Measurements from ENCODE around the gene RANBP3. TPM values are rescaled to one million over a fixed set of nuclear protein-coding genes. Genes with fewer than 3 reads are reported as not detected.
"Not testable (repeated sequence)": the region's sequence is repeated elsewhere in the genome, so short reads cannot be mapped to it uniquely, and the experiment has no call there.

RANBP3 gene
- total RNA-seq, 2 donors from 2014 or later, result 76.8 to 86.9 TPM

DNA sequence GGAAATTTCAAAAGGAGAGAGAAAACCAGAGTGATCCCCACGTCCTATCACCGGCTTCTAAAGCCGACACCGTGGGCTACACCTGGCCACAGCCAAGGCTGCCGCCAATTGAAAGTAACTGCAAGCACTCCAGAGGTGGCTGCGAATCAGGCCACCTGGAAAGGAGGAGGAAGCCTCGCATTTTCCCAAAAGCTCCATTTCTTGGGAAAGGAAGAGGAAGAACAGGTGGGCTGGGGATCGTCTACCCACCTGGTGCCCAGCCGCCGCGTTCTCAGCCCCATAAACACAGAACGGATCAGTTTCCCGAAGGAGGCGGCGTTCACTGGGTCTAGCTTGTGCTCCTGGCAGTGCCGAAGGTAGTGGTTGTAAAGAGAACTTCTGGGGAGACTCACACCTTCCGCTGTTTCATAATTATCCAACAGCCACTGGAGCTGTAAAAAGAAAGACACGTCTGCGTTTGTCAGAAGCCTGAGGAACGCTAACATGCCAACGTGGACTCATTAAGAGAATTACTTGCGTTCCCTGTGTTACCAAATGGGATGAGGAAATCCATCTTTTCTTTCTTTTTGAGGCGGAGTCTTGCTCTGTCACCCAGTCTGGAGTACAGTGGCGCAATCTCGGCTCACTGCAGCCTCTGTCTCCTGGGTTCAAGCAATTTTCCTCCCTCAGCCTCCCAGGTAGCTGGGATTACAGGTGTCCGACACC lies 38.1 kb upstream of the RANBP3 start:
- H3K4me3 Mint-ChIP-seq, result no peak overlapping the region

DNA sequence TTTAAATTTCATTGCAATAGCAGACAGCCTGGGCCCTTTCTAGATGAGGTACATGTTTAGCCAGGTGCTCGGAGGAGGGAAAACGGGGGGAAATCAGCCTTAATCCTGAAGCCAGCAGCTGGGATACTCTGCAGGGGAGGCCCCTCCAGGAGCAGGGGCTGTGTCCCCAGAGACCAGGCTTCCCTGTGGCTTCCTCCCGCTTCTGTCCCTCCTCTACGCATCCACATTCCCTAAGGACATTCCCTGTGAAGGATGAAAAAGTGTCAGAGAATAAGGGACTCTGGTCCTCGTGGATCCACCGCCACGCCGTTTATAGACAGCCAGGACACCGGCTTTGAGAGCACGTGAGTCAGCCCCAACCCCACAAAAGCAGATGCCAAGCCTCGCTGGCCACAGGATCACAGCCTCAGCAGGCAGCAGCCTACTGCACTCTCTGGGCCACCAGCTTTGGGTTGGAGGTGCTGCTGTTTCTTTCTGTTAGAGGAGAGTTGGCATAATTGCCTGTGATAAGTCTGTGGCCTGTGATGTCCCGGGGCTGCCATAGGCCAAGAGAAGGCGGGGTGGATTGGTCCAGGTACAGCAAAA lies 36.7 kb upstream of the RANBP3 start:
- H3K27ac Mint-ChIP-seq, result no peak overlapping the region
- no peaks in the 10 kb centered on the region for H3K27me3 Mint-ChIP-seq
- no peaks in the 10 kb centered on the region for H3K9me3 ChIP-seq (ENCODE audit: control insufficient read depth, low read length, poor library complexity, severe bottlenecking)
- no peaks in the 10 kb centered on the region for H3K4me1 Mint-ChIP-seq
- H3K36me3 Mint-ChIP-seq (ENCODE audit: low read depth), result peaks cover 2% of the 10 kb centered on the region
- ATAC-seq, result no peak
- H3K4me3 Mint-ChIP-seq, result no peak overlapping the region
- no peak for DNase-seq

More for the DNA sequence above, 38.1 kb upstream of the RANBP3 start:
- Mint-ChIP-seq H3K27ac (no peak overlapping the region), H3K36me3 (ENCODE audit: low read depth) (peaks cover 2% of the 10 kb centered on the region), H3K27me3 (peaks cover under 1% of the 10 kb centered on the region), H3K4me1 (no peaks in the 10 kb centered on the region)
- no peaks in the 10 kb centered on the region for H3K9me3 ChIP-seq (ENCODE audit: control insufficient read depth, low read length, poor library complexity, severe bottlenecking)
- no peak for DNase-seq
- ATAC-seq, result no peak

DNA sequence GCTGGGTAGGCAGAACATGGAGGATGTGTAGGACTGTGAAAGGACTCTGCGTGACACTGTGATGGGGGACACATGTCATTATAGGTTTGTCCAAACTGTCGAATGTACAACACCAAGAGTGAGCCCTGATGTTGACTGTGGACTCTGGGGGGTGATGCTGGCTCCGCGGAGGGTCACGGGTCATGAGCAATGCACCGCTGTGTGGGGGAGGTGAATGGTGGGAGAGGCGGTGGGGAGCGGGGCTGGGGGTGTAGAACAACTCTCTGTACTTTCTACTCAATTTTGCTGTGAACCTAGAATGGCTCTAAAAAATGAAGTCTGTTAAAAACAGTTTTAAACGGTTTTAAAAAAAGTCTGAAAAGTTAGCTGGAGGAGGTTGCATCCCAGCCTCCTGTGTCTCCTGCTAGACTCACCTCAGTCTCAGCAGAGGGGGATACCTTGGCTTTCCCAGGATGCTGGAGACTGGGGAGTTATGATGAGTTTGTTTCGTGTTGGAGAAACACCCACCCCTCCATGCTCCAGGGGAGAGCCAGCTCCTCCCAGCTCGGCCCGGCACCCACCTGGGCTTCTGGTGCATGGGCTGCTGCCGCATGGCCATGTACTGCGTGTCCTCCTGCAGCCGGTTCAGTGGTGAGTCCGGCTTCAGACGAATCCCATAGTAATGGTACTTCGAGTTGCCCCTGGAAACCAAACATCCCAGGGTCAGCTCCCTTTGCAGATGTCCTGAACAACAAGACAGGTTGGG lies 34.7 kb upstream of the RANBP3 start:
- ATAC-seq (no peak), DNase-seq (no peak)
- no peaks in the 10 kb centered on the region for H3K9me3 ChIP-seq (ENCODE audit: control insufficient read depth, low read length, poor library complexity, severe bottlenecking)
- Mint-ChIP-seq H3K4me3 (no peak overlapping the region), H3K36me3 (ENCODE audit: low read depth) (no peaks in the 10 kb centered on the region), H3K27ac (no peak overlapping the region), H3K27me3 (no peaks in the 10 kb centered on the region), H3K4me1 (peaks cover 1% of the 10 kb centered on the region)

DNA sequence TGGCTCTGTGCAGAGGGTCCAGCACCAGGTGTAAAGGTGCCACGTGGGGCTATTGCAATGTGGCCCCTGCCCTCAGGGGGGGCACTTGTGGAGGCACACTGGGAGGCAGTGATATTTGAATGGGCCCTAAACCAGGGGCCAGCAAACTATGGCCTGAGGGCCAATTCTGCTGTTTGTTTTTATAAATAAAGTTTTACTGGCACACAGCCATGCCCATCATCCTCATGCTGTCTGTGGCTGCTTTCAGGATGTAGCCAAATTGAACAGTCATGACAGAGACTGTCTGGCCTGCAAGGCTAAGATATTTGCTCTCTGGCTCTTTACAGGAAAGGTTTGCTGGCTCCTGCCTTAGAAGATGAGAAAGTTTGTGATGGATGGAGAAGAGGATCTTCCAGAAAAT lies 33.9 kb upstream of the RANBP3 start:
- Mint-ChIP-seq H3K4me1 (peaks cover 5% of the 10 kb centered on the region), H3K36me3 (ENCODE audit: low read depth) (no peaks in the 10 kb centered on the region), H3K4me3 (no peak overlapping the region), H3K27me3 (no peaks in the 10 kb centered on the region), H3K27ac (no peak overlapping the region)
- no peak for ATAC-seq
- no peak for DNase-seq
- H3K9me3 ChIP-seq (ENCODE audit: control insufficient read depth, low read length, poor library complexity, severe bottlenecking), result no peaks in the 10 kb centered on the region

DNA sequence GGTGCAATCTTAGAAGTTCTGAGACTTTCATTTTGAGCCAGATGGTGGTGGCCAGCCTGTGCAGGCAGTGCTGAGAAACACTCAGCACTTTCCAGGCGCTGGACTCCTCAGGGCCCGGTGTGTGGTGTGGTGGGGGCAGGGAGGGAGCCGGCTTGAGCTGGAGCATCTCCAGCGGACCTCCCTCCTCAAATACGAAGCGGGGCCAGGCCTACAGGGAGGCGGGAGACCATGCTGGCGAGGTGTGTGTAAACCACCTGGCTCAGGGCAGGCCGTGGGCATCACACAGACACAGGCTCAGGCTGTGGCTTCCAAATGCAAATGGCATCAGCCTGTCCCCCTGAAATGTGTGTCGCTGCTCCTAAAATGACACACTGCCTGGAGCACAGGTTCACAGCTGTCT lies 33.3 kb upstream of the RANBP3 start:
- Mint-ChIP-seq H3K4me3 (no peak overlapping the region), H3K27ac (no peak overlapping the region), H3K27me3 (no peaks in the 10 kb centered on the region), H3K4me1 (peaks cover 5% of the 10 kb centered on the region), H3K36me3 (ENCODE audit: low read depth) (no peaks in the 10 kb centered on the region)
- ATAC-seq (no peak), DNase-seq (no peak)
- H3K9me3 ChIP-seq (ENCODE audit: control insufficient read depth, low read length, poor library complexity, severe bottlenecking), result no peaks in the 10 kb centered on the region

DNA sequence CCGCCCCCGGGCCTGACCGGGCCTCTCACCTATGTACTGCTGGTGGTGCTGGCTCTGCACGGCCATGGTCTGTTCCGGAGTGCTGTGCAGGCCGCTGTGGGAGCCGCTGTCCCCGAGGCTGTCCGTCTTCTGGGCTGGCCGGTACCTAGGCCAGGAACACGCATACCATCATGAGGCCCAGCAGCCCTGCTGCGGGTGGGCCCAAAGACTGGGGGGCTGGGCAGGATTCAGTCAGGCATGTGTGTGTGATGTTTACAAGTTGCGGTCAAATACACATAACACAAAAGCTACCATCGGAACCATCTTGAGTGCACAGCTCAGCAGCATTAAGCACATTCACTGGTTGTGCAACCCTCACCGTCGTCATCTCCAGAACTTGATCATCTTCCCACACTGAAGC lies 32.2 kb upstream of the RANBP3 start:
- no peak overlapping the region for H3K27ac Mint-ChIP-seq
- H3K36me3 Mint-ChIP-seq (ENCODE audit: low read depth), result no peaks in the 10 kb centered on the region
- no peak for DNase-seq
- H3K4me3 Mint-ChIP-seq, result no peak overlapping the region
- no peaks in the 10 kb centered on the region for H3K27me3 Mint-ChIP-seq
- peaks cover 5% of the 10 kb centered on the region for H3K4me1 Mint-ChIP-seq
- no peaks in the 10 kb centered on the region for H3K9me3 ChIP-seq (ENCODE audit: control insufficient read depth, low read length, poor library complexity, severe bottlenecking)
- ATAC-seq, result no peak

DNA sequence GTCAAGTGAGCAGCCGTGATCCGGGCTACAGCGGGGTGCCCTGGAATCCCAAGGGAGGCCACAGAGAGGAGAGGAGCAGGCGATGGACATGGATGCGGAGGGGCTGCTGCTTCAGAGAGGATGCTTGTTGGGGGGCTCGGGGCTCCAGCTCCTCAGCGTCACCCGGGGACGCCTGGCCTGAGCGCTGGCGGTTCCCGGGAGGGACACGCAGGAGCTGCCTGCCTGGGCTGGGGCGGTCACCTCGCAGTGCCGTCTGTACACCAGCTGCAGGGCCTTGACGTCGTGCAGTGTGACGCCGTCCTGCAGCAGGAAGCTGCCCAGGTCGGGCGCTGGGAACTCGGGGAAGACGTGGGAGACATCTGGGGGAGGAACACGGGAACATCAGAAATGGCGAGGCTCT lies 29.9 kb upstream of the RANBP3 start:
- no peaks in the 10 kb centered on the region for H3K36me3 Mint-ChIP-seq (ENCODE audit: low read depth)
- no peaks in the 10 kb centered on the region for H3K27me3 Mint-ChIP-seq
- H3K4me3 Mint-ChIP-seq, result no peak overlapping the region
- DNase-seq (no peak), ATAC-seq (no peak)
- H3K4me1 Mint-ChIP-seq, result peaks cover 5% of the 10 kb centered on the region
- H3K27ac Mint-ChIP-seq, result no peak overlapping the region
- H3K9me3 ChIP-seq (ENCODE audit: control insufficient read depth, low read length, poor library complexity, severe bottlenecking), result no peaks in the 10 kb centered on the region

DNA sequence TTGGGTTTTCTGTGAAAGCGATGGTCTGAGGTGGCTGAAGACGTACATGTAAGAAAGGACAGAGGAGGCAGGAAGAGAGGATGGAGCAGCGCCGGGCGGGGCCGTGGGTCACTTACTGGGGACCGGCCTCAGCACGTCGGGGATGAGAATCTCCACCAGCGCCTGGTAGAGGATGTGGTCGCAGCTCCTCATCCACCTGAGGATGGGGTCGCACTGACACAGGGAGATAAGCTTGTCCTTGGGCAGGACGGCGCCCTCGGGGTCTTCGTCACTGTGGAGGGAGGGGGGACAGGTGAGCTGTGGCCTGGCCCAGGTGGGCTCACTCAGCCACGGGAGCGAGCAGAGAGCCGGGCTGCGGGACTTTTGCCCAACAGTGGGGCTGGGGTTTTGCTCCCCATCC lies 29.0 kb upstream of the RANBP3 start:
- Mint-ChIP-seq H3K4me1 (peaks cover 5% of the 10 kb centered on the region), H3K36me3 (ENCODE audit: low read depth) (no peaks in the 10 kb centered on the region), H3K27me3 (no peaks in the 10 kb centered on the region), H3K27ac (no peak overlapping the region), H3K4me3 (no peak overlapping the region)
- no peak for DNase-seq
- no peaks in the 10 kb centered on the region for H3K9me3 ChIP-seq (ENCODE audit: control insufficient read depth, low read length, poor library complexity, severe bottlenecking)
- ATAC-seq, result no peak

DNA sequence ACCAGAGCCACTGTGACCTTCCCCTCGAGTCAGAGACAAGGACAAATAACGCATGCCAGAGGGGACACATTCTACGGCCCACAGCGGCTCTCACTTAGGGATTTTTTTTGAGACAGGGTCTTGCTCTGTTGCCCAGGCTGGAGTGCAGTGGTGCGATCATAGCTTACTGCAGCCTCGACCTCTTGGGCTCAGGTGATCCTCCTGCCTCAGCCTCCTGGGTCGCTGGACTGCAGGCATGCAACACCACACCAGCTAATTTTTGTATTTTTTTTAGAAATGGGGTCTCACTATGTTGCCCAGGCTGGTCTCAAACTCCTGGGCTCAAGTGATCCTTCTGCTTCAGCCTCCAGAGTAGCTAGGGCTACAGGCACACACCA lies 28.1 kb upstream of the RANBP3 start:
- H3K4me1 Mint-ChIP-seq; DNase-seq; H3K9me3 ChIP-seq (ENCODE audit: control insufficient read depth, low read length, poor library complexity, severe bottlenecking); H3K4me3 Mint-ChIP-seq; H3K36me3 Mint-ChIP-seq (ENCODE audit: low read depth); ATAC-seq; H3K27me3 Mint-ChIP-seq; H3K27ac Mint-ChIP-seq: not testable (repeated sequence)

DNA sequence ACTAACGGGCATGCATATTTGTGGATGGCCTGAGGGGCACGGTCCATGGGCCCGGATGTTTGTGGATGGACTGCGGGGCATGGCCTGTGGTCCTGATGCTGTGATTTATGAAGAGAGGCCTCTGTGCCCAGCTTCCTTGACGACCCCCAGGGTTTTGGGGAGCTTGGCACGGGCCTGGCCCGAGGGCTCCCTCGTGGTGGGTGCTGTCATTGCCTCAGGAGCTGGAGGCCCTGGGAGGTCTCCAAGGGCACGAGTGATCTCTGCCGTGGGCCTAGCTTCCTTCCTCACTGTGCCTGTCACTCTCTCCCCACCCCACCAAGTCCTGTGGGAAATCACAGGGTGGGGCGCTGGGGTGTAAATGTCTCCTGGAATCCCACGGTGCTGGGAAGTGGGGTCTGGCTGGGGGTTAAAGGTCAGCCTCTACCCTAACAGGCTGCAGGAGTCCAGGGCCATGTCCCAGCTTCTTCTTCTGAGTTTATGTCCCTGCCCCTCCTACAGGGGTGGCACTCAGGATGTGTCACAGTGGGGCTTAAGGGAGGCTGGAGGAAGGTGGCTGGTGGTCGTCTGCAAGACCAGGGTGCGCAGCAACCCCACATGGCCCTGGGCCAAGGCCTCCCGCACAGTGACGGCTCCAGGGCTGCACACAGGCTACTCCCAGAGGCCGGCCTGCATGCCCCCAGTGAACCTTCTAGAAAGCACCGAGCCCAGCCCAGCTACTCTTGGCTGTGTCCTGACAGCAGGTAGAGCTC lies 27.6 kb upstream of the RANBP3 start:
- no peak for ATAC-seq
- Mint-ChIP-seq H3K4me1 (peaks cover 5% of the 10 kb centered on the region), H3K36me3 (ENCODE audit: low read depth) (no peaks in the 10 kb centered on the region), H3K27me3 (no peaks in the 10 kb centered on the region), H3K27ac (no peak overlapping the region), H3K4me3 (no peak overlapping the region)
- DNase-seq, result no peak
- no peaks in the 10 kb centered on the region for H3K9me3 ChIP-seq (ENCODE audit: control insufficient read depth, low read length, poor library complexity, severe bottlenecking)

DNA sequence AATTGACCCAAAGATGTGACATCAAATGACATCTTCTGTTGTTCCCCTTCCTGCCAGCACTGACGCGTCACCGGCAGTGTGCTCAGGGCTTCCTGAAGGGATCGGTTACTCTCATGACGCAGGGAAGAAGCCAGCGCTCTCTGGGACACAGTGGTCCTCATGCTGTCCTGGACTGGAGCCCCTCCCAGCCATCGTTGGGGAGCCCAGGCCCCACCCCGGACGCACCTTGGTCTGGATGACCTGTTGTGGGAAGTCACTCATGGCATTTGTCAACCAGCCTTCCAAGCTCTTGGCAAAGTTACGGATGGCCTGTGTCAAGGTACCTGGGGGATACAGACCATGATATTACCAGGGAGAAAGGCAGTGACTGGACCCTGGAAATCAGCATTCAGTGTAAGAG lies 26.0 kb upstream of the RANBP3 start:
- no peaks in the 10 kb centered on the region for H3K9me3 ChIP-seq (ENCODE audit: control insufficient read depth, low read length, poor library complexity, severe bottlenecking)
- no peak overlapping the region for H3K27ac Mint-ChIP-seq
- peaks cover 5% of the 10 kb centered on the region for H3K4me1 Mint-ChIP-seq
- H3K4me3 Mint-ChIP-seq, result no peak overlapping the region
- peaks cover 3% of the 10 kb centered on the region for H3K36me3 Mint-ChIP-seq (ENCODE audit: low read depth)
- no peaks in the 10 kb centered on the region for H3K27me3 Mint-ChIP-seq
- ATAC-seq (no peak), DNase-seq (no peak)

DNA sequence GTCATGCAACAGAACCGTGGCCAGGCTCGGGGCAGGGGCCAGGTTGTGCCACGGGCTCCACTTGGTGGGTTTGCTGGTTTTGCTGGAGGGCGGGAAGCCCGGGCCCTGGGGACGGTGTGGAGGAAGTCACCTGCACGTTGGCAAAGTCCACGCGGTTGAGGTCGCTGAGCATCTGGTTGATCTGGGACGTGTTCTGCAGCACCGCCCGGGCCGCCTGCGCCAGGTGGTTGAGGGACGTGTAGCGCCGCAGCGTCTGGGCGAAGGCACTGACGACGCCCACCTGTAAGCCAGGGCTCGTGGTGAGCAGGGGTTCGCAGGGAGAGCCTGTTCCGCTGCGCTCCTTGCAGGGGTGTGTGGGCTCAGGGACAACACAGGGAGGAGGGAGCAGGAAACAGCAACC lies 24.7 kb upstream of the RANBP3 start:
- Mint-ChIP-seq H3K4me3 (no peak overlapping the region), H3K27ac (no peak overlapping the region), H3K4me1 (peaks cover 4% of the 10 kb centered on the region), H3K27me3 (no peaks in the 10 kb centered on the region), H3K36me3 (ENCODE audit: low read depth) (peaks cover 3% of the 10 kb centered on the region)
- ATAC-seq (no peak), DNase-seq (no peak)
- H3K9me3 ChIP-seq (ENCODE audit: control insufficient read depth, low read length, poor library complexity, severe bottlenecking), result no peaks in the 10 kb centered on the region

DNA sequence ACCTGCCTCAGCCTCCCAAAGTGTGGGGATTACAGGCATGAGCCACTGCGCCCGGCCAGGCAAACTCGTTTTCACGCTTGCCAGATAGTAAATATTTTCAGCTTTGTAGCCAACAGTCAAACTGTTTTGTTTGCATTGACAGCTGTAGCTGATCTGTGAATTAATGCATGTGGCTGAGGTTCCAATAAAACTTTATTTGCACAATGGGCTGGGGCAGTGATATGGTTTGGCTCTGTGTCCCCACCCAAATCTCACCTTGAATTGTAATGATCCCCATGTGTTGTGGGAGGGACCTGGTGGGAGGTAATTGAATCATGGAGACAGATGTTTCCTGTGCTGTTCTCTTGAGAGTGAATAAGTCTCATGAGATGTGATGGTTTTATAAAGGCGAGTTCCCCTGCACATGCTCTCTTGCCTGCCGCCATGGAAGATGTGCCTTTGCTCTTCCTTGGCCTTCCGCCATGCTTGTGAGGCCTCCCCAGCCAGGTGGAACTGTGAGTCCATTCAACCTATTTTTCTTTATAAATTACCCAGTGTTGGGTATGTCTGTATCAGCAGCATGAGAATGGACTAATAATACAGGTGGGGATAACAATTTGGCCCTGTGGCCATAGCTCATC lies 22.4 kb upstream of the RANBP3 start:
- H3K4me1 Mint-ChIP-seq, result no peaks in the 10 kb centered on the region
- no peak overlapping the region for H3K27ac Mint-ChIP-seq
- no peaks in the 10 kb centered on the region for H3K27me3 Mint-ChIP-seq
- H3K9me3 ChIP-seq (ENCODE audit: control insufficient read depth, low read length, poor library complexity, severe bottlenecking), result no peaks in the 10 kb centered on the region
- ATAC-seq (no peak), DNase-seq (no peak)
- peaks cover 3% of the 10 kb centered on the region for H3K36me3 Mint-ChIP-seq (ENCODE audit: low read depth)
- no peak overlapping the region for H3K4me3 Mint-ChIP-seq
